Transverse colon (tissue), 4 donors: Measurements from ENCODE around the gene C16orf54. TPM values are rescaled to one million over a fixed set of nuclear protein-coding genes. Genes with fewer than 3 reads are reported as not detected.
A peak's percentile ranks its signal among the peaks of the same experiment; 100 is the strongest.
"Not testable (repeated sequence)": the region's sequence is repeated elsewhere in the genome, so short reads cannot be mapped to it uniquely, and the experiment has no call there.

Experiments used
- DNase-seq: peaks from one replicate; pipeline ENCODE4 v3.0.0-alpha.2; 2019
- H3K27ac ChIP-seq, 4 donors: fragments of 200-600 bp; sonication (generic); 2 replicates each; pipeline ENCODE4 v1.5.1; 2016 to 2018; ENCODE audit warnings: inconsistent platforms in 4 of 4
- H3K27me3 ChIP-seq: fragments of 200-600 bp; sonication (generic); 2 replicates; pipeline ENCODE4 v1.5.1; 2017; ENCODE audit warnings: inconsistent platforms
- H3K36me3 ChIP-seq, 4 donors: fragments of 200-600 bp; sonication (generic); 2 replicates each; pipeline ENCODE4 v1.5.1; 2017 to 2019; ENCODE audit warnings: inconsistent platforms in 4 of 4
- H3K4me1 ChIP-seq, 4 donors: fragments of 200-600 bp; sonication (generic); 2 replicates each; pipeline ENCODE4 v1.5.1; 2017 to 2020; ENCODE audit warnings: inconsistent platforms in 4 of 4
- H3K4me3 ChIP-seq, 4 donors: fragments of 200-600 bp; sonication (generic); 1 replicate in 1 of 4; 2 replicates in 3 of 4; pipeline versions ENCODE4 v1.5.1 to v1.6.1; 2017 to 2019; ENCODE audit warnings: inconsistent platforms in 4 of 4
- H3K9me3 ChIP-seq, 2 donors: fragments of 200-600 bp; sonication (generic); 2 replicates each; pipeline ENCODE4 v1.5.1; 2017 to 2019; ENCODE audit warnings: inconsistent platforms in 2 of 2
- EP300 ChIP-seq: sonication (generic); formaldehyde crosslinking; IDR thresholded peaks from one replicate; pipeline ENCODE4 v1.6.1; 2017; ENCODE audit warnings: antibody characterized with exemption, low read depth
- POLR2A ChIP-seq: fragments of 450-650 bp; IDR thresholded peaks from one replicate; pipeline ENCODE4 v1.6.1; 2016; ENCODE audit warnings: antibody characterized with exemption, mild to moderate bottlenecking, moderate library complexity
- POLR2AphosphoS5 ChIP-seq, 3 donors: sonication (generic); formaldehyde crosslinking; IDR thresholded peaks; one replicate each; pipeline ENCODE4 v1.6.1; 2016; ENCODE audit warnings: antibody characterized with exemption in 3 of 3
- WGBS, 2 donors: methylation state at CpG; one replicate each; pipeline ENCODE4 v1.1.5; 2018; ENCODE audit warnings: low coverage in 1 of 2; 5-methylcytosine and 5-hydroxymethylcytosine counted together
- in situ Hi-C, 4 donors: fragments of 200-750 bp; cut with MboI; loops; one replicate each; pipeline versions ENCODE4 v1.15.0 to v1.15.1; 2017; ENCODE audit warnings: low sequenced_read_pairs in 3 of 4, low pct_ligation_motif_present in 1 of 4, low pct_unique_long_range_greater_than_20kb in 1 of 4
- intact Hi-C: fragments of 100-400 bp; cut with DNase I; formaldehyde crosslinking; loops from one replicate; pipeline ENCODE4 v1.15.1; 2023; ENCODE audit warnings: low total_unique reads
- total RNA-seq, 4 donors: library from RNA; depleted of rRNA; stranded (reverse); fragments of >200 nt; gene quantifications; one replicate each; pipeline ENCODE4 v1.1.0, GENCODE V29; 2016
- TF ChIP-seq, protein P1 (sequence below), 5 experiments: fragments of 200-600 bp in 3 of 5; fragments of 450-650 bp in 2 of 5; sonication (generic) in 3 of 5; IDR thresholded peaks; 1 replicate in 2 of 5; 2 replicates in 3 of 5; pipeline ENCODE4 v1.5.1; 2016 to 2017; ENCODE audit warnings: antibody characterized with exemption in 5 of 5, inconsistent platforms in 3 of 5, mild to moderate bottlenecking in 2 of 5, moderate library complexity in 1 of 5

C16orf54 gene
- total RNA-seq, 4 donors from 2014 or later: 3.0 to 8.2 (median 3.8) TPM; not detected in 1

DNA sequence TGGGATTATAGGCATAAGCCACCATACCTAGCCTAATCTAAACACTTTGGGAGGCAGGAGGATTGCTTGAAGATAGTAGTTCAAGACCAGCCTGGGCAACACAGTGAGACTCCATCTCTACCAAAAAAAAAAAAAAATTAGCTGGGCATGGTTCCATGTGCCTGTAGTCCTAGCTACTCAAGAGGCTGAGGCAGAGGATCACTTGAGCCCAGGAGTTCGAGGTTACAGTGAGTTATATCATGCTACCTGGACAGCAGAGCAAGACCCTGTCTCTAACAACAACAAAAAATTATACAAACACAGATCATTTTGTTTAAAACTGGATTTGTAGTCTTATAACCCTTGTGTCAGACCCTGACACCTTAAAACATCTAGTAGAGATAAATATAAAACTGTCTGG is 7.7 kb upstream of the C16orf54 start:
- Histone ChIP-seq H3K4me1 (peaks cover 0 to 22% (median 4%) of the 10 kb centered on the region in 4 donors), H3K36me3 (no peaks in the 10 kb centered on the region), H3K27ac (no peak overlapping the region), H3K4me3 (no peak overlapping the region), H3K27me3 (no peaks in the 10 kb centered on the region), H3K9me3 (no peaks in the 10 kb centered on the region)
- intact Hi-C loops: no loop called here
- TF ChIP-seq, protein P1, sequence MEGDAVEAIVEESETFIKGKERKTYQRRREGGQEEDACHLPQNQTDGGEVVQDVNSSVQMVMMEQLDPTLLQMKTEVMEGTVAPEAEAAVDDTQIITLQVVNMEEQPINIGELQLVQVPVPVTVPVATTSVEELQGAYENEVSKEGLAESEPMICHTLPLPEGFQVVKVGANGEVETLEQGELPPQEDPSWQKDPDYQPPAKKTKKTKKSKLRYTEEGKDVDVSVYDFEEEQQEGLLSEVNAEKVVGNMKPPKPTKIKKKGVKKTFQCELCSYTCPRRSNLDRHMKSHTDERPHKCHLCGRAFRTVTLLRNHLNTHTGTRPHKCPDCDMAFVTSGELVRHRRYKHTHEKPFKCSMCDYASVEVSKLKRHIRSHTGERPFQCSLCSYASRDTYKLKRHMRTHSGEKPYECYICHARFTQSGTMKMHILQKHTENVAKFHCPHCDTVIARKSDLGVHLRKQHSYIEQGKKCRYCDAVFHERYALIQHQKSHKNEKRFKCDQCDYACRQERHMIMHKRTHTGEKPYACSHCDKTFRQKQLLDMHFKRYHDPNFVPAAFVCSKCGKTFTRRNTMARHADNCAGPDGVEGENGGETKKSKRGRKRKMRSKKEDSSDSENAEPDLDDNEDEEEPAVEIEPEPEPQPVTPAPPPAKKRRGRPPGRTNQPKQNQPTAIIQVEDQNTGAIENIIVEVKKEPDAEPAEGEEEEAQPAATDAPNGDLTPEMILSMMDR (IDR thresholded peaks at IDR 0.05): no peak
- TF ChIP-seq EP300: no peak
- no peak for TF ChIP-seq POLR2AphosphoS5 (IDR thresholded peaks at IDR 0.05)
- TF ChIP-seq POLR2A: no peak
- 62 to 78% methylated on average over 1 of the region's 1 CpG for WGBS, 2 donors
- in situ Hi-C loops: no loop called here
- no peak for DNase-seq

- H3K36me3 ChIP-seq, intact Hi-C loops, H3K9me3 ChIP-seq, in situ Hi-C loops, H3K27me3 ChIP-seq, H3K4me3 ChIP-seq, DNase-seq: not testable (repeated sequence)
- Histone ChIP-seq H3K27ac (peak overlapping the region; percentile 53 to 81 (median 72)), H3K4me1 (peaks cover 6 to 38% (median 23%) of the 10 kb centered on the region in 4 donors)
- WGBS, 2 donors: 64% methylated on average over 4 of the region's 4 CpGs; no CpG with 5 or more reads in 1 of the 2 donors
Measured at GRCh38 chr16:29748760-29749149, 3.0 kb upstream of the C16orf54 start.

DNA sequence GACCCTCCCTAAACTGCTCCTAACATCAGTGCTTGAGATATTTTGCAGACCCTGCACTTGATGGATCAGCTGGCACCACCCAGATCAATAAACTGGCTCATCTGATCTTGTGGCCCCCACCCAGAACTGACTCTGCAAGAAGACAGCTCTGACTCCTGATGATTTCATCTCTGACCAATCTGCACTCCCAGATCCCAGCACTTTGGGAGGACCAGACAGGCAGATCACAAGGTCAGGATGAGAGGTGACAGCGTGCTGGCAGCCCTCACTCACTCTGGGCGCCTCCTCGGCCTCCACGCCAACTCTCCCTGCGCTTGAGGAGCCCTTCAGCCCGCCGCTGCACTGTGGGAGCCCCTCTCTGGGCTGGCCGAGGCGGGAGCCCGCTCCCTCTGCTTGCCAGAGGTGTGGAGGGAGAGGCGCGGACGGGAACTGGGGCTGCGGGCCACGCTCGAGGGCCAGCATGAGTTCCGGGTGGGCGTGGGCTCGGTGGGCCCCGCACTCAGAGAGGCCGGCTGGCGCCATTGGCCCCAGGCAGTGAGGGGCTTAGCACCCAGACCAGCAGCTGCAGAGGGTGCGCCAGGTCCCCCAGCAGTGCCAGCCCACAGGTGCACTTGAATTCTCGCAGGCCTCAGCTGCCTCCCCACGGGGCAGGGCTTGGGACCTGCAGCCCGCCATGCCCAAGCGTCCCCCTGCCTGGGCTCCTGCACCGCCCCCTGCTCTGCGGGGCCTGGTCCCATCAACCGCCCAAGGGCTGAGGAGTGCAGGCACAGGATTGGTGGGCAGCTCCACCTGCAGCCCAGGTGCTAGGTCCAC is 2.4 kb upstream of the C16orf54 start:
- intact Hi-C loops (no loop called here), in situ Hi-C loops (no loop called here)
- Histone ChIP-seq H3K4me3 (no peak overlapping the region), H3K27ac (peak overlapping the region; percentile 53 to 81 (median 72)), H3K9me3 (no peaks in the 10 kb centered on the region), H3K36me3 (no peaks in the 10 kb centered on the region), H3K4me1 (peaks cover 6 to 44% (median 28%) of the 10 kb centered on the region in 4 donors), H3K27me3 (no peaks in the 10 kb centered on the region)
- 97% methylated on average over 15 of the region's 30 CpGs; no CpG with 5 or more reads in 1 of the 2 donors for WGBS, 2 donors
- TF ChIP-seq, protein P1 (IDR thresholded peaks at IDR 0.05): no peak
- TF ChIP-seq POLR2AphosphoS5 (IDR thresholded peaks at IDR 0.05) (no peak), EP300 (no peak), POLR2A (no peak)
- DNase-seq: no peak

DNA sequence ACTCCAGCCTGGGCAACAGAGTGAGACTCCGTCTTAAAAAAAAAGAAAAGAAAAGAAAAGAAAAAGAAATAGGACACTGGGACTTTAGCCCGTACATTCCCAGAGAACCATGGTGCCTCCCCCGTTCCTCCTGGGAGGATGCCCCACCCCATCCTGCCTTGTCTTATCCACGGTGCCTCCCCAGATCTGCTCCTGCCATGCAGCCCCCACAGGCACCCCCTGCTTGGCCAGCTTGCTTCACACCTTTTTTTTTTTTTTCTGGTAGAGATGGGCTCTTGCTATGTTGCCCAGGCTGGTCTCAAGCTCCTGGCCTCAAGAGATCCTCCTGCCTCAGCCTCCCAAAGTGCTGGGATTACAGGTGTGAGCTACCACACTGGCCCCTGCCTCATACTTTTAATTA is 728 bp upstream of the C16orf54 start:
- in situ Hi-C loops, H3K27me3 ChIP-seq, intact Hi-C loops, DNase-seq, H3K36me3 ChIP-seq, H3K9me3 ChIP-seq: not testable (repeated sequence)
- peak overlapping the region in 1 of 4 donors; percentile 52 for H3K4me3 ChIP-seq
- peak overlapping the region; percentile 66 to 81 (median 74) for H3K27ac ChIP-seq
- H3K4me1 ChIP-seq: peaks cover 6 to 60% (median 36%) of the 10 kb centered on the region in 4 donors
- 60 to 80% methylated on average over 3 to 4 of the region's 4 CpGs for WGBS, 2 donors

- Histone ChIP-seq H3K36me3 (no peaks in the 10 kb centered on the region), H3K9me3 (no peaks in the 10 kb centered on the region), H3K4me1 (peaks cover 6 to 73% (median 43%) of the 10 kb centered on the region in 4 donors), H3K27me3 (no peaks in the 10 kb centered on the region), H3K27ac (peak overlapping the region; percentile 66 to 81 (median 74)), H3K4me3 (peak overlapping the region in 3 of 4 donors; percentile 19 to 52 (median 26))
- TF ChIP-seq, protein P1 (IDR thresholded peaks at IDR 0.05): no peak
- TF ChIP-seq EP300 (no peak), POLR2A (no peak), POLR2AphosphoS5 (IDR thresholded peaks at IDR 0.05) (no peak)
- peak; percentile 31 for DNase-seq
- intact Hi-C loops (no loop called here), in situ Hi-C loops (no loop called here)
- WGBS, 2 donors: 73% methylated on average over 16 of the region's 16 CpGs; no CpG with 5 or more reads in 1 of the 2 donors
Measured at GRCh38 chr16:29745121-29745852, 503 bp downstream of the C16orf54 start.
